Kidney tubule cell (primary cell): Measurements from ENCODE around the gene SMO.
A peak's percentile ranks its signal among the peaks of the same experiment; 100 is the strongest.
"Not testable (repeated sequence)": the region's sequence is repeated elsewhere in the genome, so short reads cannot be mapped to it uniquely, and the experiment has no call there.

Experiments
- DNase-seq: peaks from one replicate; pipeline ENCODE4 v3.0.0-alpha.2; 2018; ENCODE audit warnings: low spot score

Gene SMO

DNA sequence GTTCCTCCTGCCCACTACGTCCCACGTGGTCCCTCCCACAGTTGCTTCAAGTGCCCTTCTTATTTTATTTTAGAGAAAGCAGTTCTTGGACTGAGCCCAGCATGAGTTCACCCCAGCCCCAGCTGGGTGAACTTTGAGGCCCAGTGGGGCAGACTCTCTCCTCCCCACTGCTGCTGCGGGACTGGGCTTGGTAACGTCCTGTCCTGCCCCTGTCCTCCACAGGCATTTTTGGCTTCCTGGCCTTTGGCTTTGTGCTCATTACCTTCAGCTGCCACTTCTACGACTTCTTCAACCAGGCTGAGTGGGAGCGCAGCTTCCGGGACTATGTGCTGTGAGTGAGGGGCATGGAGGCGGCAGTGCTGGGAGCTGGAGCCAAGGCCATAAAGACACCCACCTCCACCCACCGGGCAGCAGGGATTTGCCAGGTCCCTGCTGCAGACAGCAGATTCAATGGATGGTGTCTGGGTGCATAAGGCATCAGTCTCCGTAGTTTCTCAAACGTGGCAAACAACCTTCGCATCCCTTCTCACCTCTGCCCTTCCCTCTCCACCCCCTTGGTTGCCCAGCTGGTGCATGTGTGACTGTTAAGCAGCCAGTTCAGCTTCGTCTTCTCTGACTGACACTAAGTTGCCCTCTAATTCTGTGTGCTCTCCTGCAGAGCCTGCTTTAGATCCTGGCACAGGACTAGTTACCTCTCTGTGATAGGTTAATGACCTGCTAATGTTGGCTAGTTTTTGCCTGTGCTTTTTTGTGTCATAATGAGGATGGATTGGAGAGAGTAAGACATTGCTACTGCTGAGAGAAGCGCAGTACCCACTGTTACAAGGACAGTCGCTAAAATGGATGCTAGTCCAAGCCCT is 20.9 kb downstream of the SMO start:
- no peak for DNase-seq

DNA sequence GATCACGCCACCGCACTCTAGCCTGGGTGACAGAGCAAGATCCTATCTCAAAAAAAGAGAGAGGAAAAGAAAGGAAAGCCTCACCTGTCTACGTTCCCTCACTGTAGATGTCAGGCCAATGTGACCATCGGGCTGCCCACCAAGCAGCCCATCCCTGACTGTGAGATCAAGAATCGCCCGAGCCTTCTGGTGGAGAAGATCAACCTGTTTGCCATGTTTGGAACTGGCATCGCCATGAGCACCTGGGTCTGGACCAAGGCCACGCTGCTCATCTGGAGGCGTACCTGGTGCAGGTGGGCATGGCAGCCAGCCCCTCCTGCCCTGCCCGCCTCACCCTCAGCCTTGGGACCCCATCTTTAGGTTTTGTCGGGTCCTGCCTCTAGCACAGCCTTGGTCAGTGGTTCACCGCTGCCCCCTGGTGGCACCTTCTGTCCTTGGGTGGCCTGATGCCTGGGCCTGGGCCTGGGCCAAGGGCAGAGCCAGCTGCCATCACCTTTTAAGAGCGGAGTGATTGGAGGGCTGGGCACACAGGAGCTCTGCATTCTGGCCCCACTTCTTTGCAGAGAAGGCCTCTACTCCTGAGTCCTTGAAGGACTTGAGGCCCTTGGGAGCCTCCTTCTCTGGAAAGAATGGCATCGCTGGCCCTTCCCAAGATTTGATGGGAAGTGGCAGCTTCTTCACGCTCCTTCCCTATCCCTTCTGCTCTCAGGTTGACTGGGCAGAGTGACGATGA is 22.0 kb downstream of the SMO start:
- DNase-seq = peak; percentile 61

DNA sequence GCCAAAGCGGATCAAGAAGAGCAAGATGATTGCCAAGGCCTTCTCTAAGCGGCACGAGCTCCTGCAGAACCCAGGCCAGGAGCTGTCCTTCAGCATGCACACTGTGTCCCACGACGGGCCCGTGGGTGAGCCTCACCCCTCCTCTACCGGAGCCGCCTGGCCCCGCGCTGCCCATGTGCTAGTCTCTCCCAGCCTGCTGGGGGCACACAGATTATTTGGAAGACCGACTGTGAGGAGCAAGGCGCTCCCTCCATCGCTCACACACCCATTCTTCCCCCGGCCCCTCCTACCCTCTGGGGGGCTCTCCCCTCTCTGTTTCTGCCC is 22.5 kb downstream of the SMO start:
- DNase-seq = no peak

DNA sequence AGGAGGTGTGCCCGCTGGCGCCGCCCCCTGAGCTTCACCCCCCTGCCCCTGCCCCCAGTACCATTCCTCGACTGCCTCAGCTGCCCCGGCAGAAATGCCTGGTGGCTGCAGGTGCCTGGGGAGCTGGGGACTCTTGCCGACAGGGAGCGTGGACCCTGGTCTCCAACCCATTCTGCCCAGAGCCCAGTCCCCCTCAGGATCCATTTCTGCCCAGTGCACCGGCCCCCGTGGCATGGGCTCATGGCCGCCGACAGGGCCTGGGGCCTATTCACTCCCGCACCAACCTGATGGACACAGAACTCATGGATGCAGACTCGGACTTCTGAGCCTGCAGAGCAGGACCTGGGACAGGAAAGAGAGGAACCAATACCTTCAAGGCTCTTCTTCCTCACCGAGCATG is 23.7 kb downstream of the SMO start:
- no peak for DNase-seq

DNA sequence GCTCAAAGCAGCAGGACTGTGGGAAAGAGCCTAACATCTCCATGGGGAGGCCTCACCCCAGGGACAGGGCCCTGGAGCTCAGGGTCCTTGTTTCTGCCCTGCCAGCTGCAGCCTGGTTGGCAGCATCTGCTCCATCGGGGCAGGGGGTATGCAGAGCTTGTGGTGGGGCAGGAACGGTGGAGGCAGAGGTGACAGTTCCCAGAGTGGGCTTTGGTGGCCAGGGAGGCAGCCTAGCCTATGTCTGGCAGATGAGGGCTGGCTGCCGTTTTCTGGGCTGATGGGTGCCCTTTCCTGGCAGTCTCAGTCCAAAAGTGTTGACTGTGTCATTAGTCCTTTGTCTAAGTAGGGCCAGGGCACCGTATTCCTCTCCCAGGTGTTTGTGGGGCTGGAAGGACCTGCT is 24.2 kb downstream of the SMO start:
- DNase-seq = no peak

DNA sequence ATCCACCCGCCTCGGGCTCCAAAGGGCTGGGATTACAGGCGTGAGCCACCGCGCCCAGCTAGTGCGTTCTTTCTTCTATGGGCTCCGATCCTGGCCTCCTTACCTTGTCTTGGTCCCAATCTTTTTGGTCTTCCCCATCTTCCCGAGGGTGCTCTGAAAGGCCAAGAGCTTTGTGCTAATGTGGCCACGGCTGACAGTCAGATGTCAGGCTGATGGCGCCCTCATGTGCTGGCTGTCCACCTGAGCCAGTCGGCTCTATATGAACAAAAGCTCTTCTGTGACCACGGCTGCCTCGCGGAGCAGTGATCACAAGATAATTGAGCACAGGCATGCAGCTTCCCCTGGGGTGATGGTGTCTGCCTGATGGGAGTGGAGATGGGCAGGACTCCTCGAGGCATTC is 25.4 kb downstream of the SMO start:
- DNase-seq = peak; percentile 49

DNA sequence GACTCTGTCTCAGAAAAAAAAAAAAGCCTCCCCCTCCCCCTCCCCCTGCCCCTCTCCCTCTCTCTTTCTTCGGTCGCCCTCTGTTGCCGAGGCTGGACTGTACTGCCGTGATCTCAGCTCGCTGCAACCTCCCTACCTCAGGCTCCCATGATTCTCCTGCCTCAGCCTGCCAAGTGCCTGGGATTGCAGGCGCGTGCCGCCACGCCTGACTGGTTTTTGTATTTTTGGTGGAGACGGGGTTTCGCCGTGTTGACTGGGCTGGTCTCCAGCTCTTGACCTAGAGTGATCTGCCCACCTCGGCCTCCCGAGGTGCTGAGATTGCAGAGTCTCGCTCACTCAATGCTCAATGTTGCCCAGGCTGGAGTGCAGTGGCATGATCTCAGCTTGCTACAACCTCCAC is 27.3 kb downstream of the SMO start:
- DNase-seq = not testable (repeated sequence)

DNA sequence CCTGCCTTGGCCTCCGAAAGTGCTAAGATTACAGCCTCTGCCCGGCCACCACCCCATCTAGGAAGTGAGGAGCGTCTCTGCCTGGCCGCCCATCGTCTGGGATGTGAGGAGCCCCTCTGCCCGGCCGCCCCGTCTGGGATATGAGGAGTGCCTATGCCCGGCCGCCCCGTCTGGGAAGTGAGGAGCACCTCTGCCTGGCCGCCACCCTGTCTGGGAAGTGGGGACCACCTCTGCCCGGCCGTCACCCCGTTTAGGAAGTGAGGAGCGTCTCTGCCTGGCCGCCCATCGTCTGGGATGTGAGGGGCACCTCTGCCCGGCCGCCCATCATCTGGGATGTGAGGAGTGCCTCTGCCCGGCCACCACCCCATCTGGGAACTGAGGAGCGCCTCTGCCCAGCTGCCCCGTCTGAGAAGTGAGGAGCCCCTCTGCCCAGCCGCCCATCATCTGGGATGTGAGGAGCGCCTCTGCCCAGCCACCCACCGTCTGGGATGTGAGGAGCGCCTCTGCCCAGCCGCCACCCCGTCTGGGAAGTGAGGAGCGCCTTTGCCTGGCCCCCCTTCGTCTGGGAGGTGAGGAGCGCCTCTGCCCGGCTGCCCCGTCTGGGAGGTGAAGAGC is 27.8 kb downstream of the SMO start:
- DNase-seq = not testable (repeated sequence)

DNA sequence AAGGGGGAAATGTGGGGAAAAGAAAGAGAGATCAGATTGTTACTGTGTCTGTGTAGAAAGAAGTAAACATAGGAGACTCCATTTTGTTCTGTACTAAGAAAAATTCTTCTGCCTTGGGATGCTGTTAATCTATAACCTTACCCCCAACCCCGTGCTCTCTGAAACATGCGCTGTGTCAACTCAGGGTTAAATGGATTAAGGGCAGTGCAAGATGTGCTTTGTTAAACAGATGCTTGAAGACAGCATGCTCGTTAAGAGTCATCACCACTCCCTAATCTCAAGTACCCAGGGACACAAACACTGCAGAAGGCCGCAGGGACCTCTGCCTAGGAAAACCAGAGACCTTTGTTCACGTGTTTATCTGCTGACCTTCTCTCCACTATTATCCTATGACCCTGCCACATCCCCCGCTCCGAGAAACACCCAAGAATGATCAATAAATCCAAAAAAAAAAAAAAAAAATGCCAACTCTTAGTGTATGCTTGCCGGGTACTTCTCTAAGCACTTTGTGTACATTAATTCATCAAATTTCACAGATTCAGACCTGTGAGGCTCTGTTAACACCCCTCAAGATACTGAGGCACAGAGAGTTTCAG is 28.5 kb downstream of the SMO start:
- DNase-seq = not testable (repeated sequence)

DNA sequence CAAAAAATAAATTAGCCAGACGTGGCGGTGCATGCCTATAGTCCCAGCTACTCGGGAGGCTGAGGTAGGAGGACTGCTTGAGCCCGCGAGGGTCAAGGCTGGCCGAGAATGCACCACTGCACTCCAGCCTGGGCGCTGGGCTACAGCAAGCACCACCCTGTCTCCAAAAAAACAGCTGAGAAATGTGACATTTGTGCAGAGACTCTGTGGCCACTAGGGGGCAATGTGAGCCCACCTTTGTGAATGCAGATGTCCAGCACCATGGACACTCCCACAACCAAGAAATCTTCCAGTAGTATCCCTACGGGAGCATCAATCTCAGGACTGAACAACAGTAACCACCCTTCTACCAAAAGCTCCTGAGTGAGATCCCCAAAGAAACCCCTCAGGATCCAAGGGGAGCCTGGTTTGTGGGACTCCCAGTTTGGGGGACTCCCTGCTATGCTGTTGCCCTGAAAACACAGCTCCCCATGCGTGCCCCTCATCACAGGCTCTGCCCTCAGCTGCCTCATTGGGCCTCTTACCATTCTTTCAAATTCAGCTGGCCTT is 30.2 kb downstream of the SMO start:
- DNase-seq = peak; percentile 83

DNA sequence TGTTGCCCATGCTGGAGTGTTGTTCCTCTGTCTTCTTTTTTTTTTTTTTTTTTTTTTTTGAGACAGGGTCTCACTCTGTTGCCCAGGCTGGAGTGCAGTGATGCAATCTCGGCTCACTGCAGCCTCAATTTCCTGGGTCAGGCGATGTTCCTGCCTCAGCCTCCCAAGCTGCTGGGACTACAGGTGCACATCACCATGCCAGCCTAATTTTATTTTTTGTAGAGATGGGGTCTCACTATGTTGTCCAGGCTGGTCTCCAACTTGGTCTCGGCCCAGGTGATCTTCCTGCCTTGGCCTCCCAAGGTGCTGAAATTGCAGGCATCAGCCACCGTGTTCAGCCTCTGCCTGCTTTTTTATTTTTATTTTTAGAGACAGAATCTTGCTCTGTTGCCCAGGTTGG is 30.7 kb downstream of the SMO start:
- DNase-seq = not testable (repeated sequence)

DNA sequence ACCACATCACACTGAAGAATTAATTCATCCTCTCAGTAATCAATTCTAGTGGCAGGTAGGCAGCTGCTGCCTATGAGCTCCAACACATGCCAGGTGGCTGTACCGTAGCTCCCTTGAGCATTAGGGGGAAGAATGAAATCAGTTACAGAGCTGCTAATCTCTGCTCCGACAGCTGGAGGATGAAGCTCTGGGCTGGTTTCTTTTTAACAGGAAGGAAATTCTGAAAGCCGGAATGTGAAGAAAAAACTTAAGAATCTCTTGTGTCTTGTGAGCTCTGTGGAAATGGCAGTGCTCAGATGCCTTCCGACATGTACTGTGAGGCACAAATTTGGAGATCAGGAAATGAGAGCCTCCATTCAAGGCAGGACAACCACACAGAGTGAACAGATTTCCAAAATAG is 33.6 kb downstream of the SMO start:
- no peak for DNase-seq

DNA sequence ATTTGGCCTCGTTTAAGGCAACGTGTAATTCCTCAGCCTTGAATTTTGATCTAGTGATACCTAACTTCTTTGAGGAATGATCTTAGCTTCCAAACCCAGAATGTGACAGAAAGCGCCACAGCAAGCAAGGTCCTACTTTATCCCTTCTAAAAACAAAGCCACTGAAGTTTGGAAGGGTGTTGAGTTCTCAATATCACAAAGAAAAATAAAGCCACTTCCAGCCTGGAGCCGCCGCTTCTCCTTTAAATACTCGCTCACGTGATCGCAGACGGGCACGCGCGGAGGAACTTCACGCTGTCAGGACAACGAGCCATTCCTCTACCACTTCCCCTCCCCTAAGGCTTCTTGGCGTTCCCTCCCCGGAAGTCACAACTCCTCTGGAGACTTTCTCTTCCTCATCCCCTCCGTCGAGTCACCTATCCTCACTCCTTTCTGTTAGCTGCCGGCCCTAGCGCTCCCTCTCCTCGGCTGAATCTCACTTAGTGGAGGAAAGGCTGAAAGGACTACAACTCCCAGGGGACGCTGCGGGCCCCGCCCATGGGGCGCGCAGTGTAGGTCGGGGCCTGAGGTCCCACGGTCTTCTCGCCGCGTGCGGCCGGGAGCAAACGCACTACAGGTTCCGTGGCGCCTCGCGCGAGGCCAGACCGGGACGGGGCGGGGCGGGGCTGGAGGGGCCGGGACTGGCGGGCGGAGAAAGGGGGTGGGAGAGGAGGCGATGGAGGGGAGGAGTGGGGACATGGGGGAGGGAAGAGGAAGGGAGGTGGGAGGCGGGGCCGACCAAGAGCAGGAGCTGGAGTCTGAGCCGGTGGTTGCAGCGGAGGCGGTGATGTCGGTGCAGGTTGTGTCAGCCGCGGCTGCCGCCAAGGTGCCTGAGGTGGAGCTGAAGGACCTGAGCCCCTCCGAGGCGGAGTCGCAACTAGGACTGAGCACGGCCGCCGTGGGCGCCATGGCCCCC is 36.1 kb downstream of the SMO start, which contains the start of gene AHCYL2:
AHCYL2 (plus strand) TSS at position 780 of the 955 bp plus-strand sequence.
- peak; percentile 99 for DNase-seq

DNA sequence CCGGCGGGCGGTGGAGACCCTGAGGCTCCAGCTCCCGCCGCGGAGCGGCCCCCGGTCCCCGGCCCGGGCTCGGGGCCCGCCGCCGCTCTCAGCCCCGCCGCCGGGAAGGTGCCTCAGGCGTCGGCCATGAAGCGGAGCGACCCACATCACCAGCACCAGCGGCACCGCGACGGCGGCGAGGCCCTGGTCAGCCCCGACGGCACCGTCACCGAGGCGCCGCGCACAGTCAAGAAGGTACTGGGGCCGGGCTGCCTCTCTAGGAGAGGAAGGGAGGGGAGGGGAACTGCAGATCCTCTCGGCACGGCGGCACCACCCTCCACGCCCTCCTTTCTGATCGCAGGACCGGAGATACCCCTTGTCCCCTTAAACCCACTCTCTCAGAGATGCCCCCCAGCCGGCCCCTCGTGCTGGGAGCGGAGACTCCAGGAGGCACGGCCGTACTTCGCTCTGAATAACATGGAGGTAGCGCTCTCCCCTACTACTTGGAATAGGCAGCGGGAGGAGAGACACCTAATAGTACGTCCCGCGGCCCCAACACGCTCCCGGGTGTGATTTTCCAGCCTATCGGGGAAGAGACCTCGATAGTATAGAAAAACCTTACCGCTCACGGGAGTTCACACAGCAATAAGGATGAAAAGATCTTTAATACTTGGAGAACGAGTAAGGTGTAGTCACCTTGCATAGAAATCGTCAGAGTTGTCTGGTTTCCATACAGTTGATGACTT is 36.9 kb downstream of the SMO start:
- peak; percentile 58 for DNase-seq

DNA sequence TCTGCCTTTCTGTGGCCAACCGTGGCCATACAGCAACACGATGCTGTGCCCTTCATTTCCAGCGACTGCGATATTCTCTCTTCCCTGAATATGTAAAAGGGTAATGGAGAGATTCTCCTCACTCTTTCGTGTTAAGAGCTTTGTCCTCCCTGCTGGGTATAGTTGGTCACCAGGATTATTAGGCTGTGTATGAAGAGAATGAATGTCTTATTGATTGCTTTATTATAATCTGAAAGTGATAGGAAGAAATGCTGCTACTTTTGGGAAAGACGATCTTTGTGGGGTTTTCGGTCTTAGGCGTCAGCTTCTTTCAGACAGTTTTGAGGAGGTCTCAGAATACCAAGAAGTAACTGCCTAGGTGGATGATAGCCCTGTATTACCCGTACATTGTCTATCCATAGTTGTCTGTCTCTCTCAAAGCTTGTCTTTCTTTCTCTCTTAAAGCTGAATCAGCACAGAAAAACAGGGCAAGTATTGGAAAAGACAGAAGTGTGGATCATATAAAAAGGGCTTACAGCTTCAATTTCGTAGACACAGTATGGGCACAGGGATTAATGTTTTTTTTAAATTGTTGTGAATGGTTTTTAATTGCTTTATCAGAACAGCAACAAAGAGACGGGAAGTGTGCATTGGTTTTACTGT is 37.6 kb downstream of the SMO start:
- DNase-seq = no peak

DNA sequence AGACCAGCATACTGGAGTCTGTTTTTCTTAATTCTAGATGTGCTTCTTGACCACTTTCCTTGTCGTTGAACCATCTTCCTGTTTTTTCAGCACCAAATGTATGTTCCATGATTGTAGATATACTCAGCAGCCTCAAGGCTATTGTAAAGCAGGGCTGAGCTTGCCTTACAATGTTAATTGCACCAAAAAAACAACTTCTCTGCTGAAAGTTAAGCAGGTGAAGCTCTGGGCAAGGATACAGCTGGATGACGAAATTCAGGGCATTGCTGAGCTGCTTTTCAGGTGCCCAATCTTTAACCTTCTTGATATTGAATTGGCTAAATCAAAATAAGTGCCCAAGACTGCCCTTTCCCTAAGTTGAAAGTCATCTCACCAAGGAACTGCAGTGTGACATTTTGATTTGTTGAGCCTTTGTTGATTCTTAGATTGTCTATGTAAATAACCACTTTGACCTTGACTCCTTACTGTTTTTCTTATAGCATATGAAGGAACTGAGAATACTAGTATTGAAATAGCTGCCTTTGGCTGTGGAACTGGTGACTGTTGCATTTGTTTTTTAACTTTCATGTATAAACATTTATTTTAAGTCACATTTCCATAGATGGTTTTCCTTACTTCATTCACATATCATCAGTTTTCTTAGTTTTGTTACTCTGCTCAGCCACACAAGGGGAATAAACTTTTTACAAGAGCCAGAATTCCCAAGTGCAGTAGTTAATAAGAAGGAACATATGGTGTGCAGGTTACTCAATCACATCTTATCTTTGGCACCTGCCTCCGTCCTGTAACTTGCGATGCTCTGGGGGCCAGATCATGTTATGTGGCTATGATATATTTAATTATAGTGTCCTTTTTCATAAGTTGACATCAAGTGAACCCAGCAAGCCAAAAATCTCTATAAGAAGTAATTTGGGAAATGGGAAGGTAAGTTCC is 39.5 kb downstream of the SMO start:
- DNase-seq = no peak

DNA sequence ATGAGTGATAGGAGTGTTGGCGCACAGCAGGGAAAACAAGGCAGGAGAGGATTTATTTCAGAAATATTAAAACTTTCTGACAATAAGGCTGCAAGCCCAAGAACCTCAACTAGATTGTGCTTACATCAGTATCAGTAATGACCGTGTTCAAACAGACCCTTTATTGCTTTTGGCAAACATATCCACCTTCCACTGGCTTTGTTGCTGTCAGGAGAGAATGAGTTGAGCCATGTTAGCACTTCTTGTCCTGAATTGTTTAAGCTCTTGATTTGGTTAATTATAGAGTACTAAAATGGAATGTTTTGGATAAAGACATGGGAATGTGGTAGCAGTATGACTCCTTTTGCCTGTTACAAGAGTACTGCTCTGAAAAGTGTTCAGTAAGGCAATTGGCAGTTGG is 40.2 kb downstream of the SMO start:
- DNase-seq = no peak

DNA sequence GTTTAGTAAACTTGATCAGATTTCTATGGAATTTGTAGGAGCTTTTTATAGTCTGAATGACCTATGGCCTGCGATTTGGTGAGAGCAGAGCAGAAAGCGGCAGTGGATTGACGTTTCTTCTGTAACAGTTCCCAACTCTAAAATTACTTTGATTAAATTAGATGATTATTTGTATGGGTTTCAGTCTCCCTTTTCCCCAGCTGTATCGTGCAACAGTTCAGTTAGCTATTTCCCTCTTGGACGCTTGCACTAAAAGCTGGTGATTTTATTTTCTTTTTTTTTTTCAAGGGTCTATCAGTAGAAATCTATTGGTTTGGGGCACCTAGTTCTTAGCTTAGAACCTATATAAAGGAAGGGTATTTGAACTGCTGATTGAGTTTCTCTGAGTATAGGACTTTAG is 43.2 kb downstream of the SMO start:
- DNase-seq = no peak

DNA sequence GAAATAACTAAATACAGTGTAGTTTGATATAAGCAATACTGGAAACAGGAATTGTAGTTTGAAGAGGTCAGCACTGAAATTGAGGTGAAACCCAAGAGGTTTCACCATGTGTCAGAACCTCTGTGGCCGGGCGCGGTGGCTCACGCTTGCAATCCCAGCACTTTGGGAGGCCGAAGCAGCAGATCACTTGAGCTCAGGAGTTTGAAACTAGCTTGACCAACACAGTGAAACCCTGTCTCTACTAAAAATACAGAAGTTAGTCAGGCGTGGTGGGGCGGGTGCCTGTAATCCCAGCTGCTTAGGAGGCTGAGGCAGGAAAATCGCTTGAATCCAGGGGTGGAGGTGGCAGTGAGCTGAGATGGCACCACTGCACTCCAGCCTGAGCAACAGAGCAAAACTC is 50.1 kb downstream of the SMO start:
- peak; percentile 67 for DNase-seq
